Measurements from ENCODE around the gene UBASH3A. TPM values are rescaled to one million over a fixed set of nuclear protein-coding genes. Genes with fewer than 3 reads are reported as not detected.

Gene UBASH3A
- total RNA-seq, 2 donors from 2014 or later: 0.93 to 1.5 TPM

DNA sequence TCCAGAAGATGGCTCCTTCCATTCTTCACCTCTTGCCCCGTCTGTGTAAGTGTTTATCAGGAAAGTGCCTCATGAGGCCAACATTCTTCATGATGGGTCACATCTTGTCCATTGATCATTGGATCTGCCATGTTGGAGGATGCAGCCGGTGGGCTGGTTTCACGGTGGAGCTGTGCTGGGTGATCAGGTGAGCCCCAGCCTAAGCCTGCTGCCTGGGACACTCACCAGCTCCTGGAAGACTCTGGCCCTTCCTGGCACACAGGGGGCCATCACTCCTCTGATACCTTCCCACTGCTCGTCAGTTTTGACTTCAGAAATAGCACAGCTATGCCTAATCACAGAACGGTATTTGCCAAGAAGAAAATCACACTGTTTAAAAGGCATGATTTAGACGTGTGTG lies 38.3 kb downstream of the UBASH3A start:
- no peaks in the 10 kb centered on the region for H3K27me3 ChIP-seq
- no peak overlapping the region for H3K27ac ChIP-seq
- H3K4me3 ChIP-seq: no peak overlapping the region
- no peaks in the 10 kb centered on the region for H3K4me1 ChIP-seq
- no peaks in the 10 kb centered on the region for H3K36me3 ChIP-seq
- TF ChIP-seq, protein P1, sequence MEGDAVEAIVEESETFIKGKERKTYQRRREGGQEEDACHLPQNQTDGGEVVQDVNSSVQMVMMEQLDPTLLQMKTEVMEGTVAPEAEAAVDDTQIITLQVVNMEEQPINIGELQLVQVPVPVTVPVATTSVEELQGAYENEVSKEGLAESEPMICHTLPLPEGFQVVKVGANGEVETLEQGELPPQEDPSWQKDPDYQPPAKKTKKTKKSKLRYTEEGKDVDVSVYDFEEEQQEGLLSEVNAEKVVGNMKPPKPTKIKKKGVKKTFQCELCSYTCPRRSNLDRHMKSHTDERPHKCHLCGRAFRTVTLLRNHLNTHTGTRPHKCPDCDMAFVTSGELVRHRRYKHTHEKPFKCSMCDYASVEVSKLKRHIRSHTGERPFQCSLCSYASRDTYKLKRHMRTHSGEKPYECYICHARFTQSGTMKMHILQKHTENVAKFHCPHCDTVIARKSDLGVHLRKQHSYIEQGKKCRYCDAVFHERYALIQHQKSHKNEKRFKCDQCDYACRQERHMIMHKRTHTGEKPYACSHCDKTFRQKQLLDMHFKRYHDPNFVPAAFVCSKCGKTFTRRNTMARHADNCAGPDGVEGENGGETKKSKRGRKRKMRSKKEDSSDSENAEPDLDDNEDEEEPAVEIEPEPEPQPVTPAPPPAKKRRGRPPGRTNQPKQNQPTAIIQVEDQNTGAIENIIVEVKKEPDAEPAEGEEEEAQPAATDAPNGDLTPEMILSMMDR (IDR thresholded peaks at IDR 0.05): no peak
- intact Hi-C loops (cut with DNase I): no loop called here
- no peaks in the 10 kb centered on the region for H3K9me3 ChIP-seq
- no peak overlapping the region for H3K9ac ChIP-seq (ENCODE audit: low read depth in 2 of 2, low read length in 2 of 2)
- DNase-seq: no peak

DNA sequence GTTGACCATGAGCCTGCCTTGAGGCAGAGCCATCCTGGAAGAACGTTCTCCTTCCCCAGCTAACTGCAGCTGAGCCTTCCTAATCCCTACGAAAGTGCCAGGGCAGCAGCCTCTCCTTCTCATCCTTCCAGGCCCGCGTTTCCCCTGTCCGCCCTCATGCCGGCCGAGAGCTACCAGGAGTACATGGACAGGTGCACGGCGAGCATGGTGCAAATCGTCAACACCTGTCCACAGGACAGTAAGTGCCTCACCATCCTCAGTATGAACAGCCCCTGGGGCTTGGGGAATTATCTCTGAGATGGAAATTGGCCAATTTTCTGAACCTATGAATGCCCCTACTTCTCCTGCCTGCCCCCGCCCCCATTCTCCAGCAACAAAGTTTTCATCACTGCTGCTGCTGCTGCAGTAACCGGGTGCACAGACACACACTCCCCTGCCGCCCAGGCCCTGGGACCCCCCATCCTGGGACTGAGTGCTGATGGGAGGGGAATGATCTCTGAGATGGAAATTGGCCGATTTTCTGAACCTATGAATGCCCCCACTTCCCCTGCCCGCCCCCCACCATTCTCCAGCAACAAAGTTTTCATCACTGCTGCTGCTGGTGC lies 39.6 kb downstream of the UBASH3A start:
- H3K9me3 ChIP-seq: no peaks in the 10 kb centered on the region
- no peaks in the 10 kb centered on the region for H3K4me1 ChIP-seq
- H3K9ac ChIP-seq (ENCODE audit: low read depth in 2 of 2, low read length in 2 of 2): no peak overlapping the region
- DNase-seq: no peak
- H3K27ac ChIP-seq: no peak overlapping the region
- intact Hi-C loops (cut with DNase I): no loop called here
- H3K36me3 ChIP-seq: no peaks in the 10 kb centered on the region
- H3K27me3 ChIP-seq: no peaks in the 10 kb centered on the region
- no peak overlapping the region for H3K4me3 ChIP-seq
- TF ChIP-seq, protein P1 (IDR thresholded peaks at IDR 0.05): no peak

DNA sequence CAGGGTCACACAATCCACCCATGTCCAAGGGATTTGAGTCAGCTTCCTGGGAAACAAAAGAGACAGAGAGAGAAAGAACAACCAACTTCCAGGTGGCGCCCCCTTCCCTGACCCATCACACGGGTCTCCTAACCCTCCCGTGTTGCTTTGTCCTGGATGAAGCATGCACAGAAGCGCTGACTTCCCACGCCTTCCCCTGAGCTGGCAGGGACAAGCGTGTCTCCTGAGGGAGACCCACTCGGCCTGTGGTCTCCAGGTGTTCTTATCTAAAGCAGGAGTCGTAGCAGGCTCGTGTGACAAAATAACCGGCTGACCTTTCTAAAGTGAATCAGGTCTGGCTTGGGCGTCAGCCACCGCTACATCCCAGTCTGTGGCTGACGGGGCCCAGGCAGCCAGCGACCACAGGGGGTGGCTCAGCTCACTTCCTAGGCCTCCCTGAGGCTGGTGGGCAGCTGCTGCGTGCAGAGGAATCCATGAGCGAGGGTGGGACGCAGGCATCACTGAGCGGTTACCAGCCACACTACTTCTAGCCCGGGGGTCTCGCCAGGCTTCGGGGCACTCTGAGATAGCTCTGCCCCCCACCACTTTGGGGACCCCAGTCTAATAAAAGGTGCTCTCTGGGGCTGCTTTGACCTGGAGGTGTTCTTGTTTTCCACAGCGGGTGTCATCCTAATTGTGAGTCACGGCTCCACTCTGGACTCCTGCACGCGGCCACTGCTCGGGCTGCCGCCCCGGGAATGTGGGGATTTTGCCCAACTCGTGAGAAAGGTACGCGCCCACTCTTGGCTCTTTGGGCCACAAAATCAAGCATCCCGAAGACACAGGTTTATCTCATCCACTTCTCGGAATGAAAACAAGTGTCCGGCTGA lies 40.4 kb downstream of the UBASH3A start:
- H3K9ac ChIP-seq (ENCODE audit: low read depth in 2 of 2, low read length in 2 of 2): no peak overlapping the region
- H3K4me1 ChIP-seq: no peaks in the 10 kb centered on the region
- intact Hi-C loops (cut with DNase I): no loop called here
- no peak overlapping the region for H3K4me3 ChIP-seq
- H3K27me3 ChIP-seq: no peaks in the 10 kb centered on the region
- H3K27ac ChIP-seq: no peak overlapping the region
- TF ChIP-seq, protein P1 (IDR thresholded peaks at IDR 0.05): no peak
- H3K36me3 ChIP-seq: no peaks in the 10 kb centered on the region
- DNase-seq: no peak
- H3K9me3 ChIP-seq: no peaks in the 10 kb centered on the region

DNA sequence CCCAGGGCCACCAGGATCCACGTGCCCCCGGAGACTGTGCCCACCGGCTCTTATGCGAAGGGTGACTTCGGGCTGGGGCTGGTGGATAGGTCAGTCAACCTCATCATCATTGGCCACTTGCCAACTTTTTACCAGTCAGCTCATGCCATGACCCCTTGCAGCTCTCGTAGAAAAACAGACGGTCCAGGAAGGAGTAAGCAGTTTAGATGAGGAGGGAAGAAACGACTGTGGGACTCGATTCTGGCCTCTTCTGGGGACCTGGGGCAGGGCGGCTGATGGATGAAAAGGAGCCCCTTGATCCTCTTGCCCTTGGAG lies 41.0 kb downstream of the UBASH3A start:
- no peaks in the 10 kb centered on the region for H3K4me1 ChIP-seq
- intact Hi-C loops (cut with DNase I): loop anchor here (5.0 kb wide), 1 partner anchor 62 kb away; no protein-coding TSS in a partner anchor
- no peak overlapping the region for H3K9ac ChIP-seq (ENCODE audit: low read depth in 2 of 2, low read length in 2 of 2)
- no peak overlapping the region for H3K27ac ChIP-seq
- H3K27me3 ChIP-seq: no peaks in the 10 kb centered on the region
- no peak overlapping the region for H3K4me3 ChIP-seq
- TF ChIP-seq, protein P1 (IDR thresholded peaks at IDR 0.05): no peak
- H3K9me3 ChIP-seq: no peaks in the 10 kb centered on the region
- DNase-seq: no peak
- no peaks in the 10 kb centered on the region for H3K36me3 ChIP-seq

DNA sequence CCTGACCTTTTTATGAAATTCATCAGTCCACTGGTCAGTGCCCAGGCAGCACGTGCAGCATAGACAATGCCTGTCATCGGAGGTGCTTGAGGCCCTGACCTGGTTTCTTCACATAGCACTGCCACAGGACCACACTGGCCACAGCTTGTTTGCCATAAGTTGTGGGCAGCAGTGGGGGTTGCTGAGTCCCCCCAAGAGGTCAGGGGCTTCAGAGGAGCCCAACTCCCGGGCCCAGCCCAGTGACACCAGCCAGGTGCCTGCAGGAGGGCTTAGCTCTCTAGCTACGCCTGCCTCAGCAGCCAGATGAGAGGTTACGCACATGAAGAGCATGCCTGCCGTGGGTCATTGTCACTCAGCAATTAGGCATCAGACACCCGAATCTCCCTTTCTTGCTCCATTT lies 41.6 kb downstream of the UBASH3A start:
- no peaks in the 10 kb centered on the region for H3K9me3 ChIP-seq
- H3K27ac ChIP-seq: no peak overlapping the region
- H3K9ac ChIP-seq (ENCODE audit: low read depth in 2 of 2, low read length in 2 of 2): no peak overlapping the region
- no peaks in the 10 kb centered on the region for H3K27me3 ChIP-seq
- intact Hi-C loops (cut with DNase I): loop anchor here (5.0 kb wide), 1 partner anchor 63 kb away; no protein-coding TSS in a partner anchor
- H3K36me3 ChIP-seq: no peaks in the 10 kb centered on the region
- H3K4me1 ChIP-seq: no peaks in the 10 kb centered on the region
- TF ChIP-seq, protein P1 (IDR thresholded peaks at IDR 0.05): no peak
- H3K4me3 ChIP-seq: no peak overlapping the region
- no peak for DNase-seq
